Lung (tissue), 12 donors: ENCODE measurements around the gene SHISA5. TPM values are rescaled to one million over a fixed set of nuclear protein-coding genes. Genes with fewer than 3 reads are reported as not detected.
A peak's percentile ranks its signal among the peaks of the same experiment; 100 is the strongest.

ENCODE experiments used
- ATAC-seq: fragments of 200-7000 bp; cut with Tn5 transposase; one replicate; pipeline ENCODE4 v1.9.1; 2020; ENCODE audit warnings: moderate number of reproducible peaks; ENCODE audit not compliant: insufficient read depth, low FRiP score
- DNase-seq, 3 donors: peaks; one replicate each; pipeline ENCODE4 v3.0.0-alpha.2; 2013 to 2017
- H3K27ac ChIP-seq, 2 donors: one replicate each; pipeline ENCODE4 v1.5.1; 2013; ENCODE audit warnings: mild to moderate bottlenecking in 2 of 2, moderate library complexity in 2 of 2, control low read depth in 1 of 2, inconsistent platforms in 1 of 2, low read depth in 1 of 2, low read length in 1 of 2
- H3K27me3 ChIP-seq, 3 donors: one replicate each; pipeline ENCODE4 v1.5.1; 2013; ENCODE audit warnings: low read length in 2 of 3; ENCODE audit not compliant: control insufficient read depth in 3 of 3, insufficient read depth in 3 of 3
- H3K36me3 ChIP-seq, 4 donors: one replicate each; pipeline ENCODE4 v1.5.1; 2013; ENCODE audit warnings: low read length in 4 of 4, mild to moderate bottlenecking in 1 of 4, moderate library complexity in 1 of 4; ENCODE audit not compliant: control insufficient read depth in 4 of 4, insufficient read depth in 4 of 4
- H3K4me1 ChIP-seq, 5 donors: one replicate each; pipeline ENCODE4 v1.5.1; 2013; ENCODE audit warnings: low read length in 5 of 5, mild to moderate bottlenecking in 2 of 5, moderate library complexity in 1 of 5; ENCODE audit not compliant: control insufficient read depth in 5 of 5, insufficient read depth in 5 of 5
- H3K4me3 ChIP-seq: one replicate; pipeline ENCODE4 v1.5.1; 2013; ENCODE audit warnings: mild to moderate bottlenecking, control low read depth, moderate library complexity
- H3K9ac ChIP-seq, 2 donors: one replicate each; pipeline ENCODE4 v1.5.1; 2013; ENCODE audit warnings: low read length in 2 of 2, control low read depth in 1 of 2; ENCODE audit not compliant: insufficient read depth in 1 of 2
- H3K9me3 ChIP-seq, 4 donors: one replicate each; pipeline ENCODE4 v1.5.1; 2013; ENCODE audit warnings: low read length in 3 of 4, mild to moderate bottlenecking in 1 of 4, moderate library complexity in 1 of 4; ENCODE audit not compliant: control insufficient read depth in 4 of 4, insufficient read depth in 3 of 4
- WGBS, 2 donors: extraction: QIAGEN DNeasy Blood & Tissue Kit; methylation state at CpG; one replicate each; pipeline ENCODE4 v1.1.7; 2013; 5-methylcytosine and 5-hydroxymethylcytosine counted together
- polyA plus RNA-seq, 2 donors: library from polyadenylated mRNA; stranded (reverse); fragments of 200-250 nt; gene quantifications; one replicate each; pipeline ENCODE4 v1.2.1, GENCODE V29; 2013
- total RNA-seq, 2 donors: library from RNA; depleted of rRNA in 1 of 2; stranded (reverse); fragments of >200 nt in 1 of 2; gene quantifications; one replicate each; pipeline ENCODE4 v1.2.1, GENCODE V29; 2014 to 2021
- TF ChIP-seq, protein P1 (sequence below): IDR thresholded peaks from 2 replicates; pipeline ENCODE4 v1.5.1; 2012; ENCODE audit warnings: mild to moderate bottlenecking; ENCODE audit errors: control extremely low read depth, extremely low read depth
- donor health status: control.
- donor health status: control.
- donor health status: Bipolar disorder and iron deficiency.
- donor health status: healthy.
- donor health status: DM: yes; HTN: yes; CAD: no.

Gene SHISA5
- total and polyA plus RNA-seq, 4 donors, result 70.5 to 184 (median 131) TPM

DNA sequence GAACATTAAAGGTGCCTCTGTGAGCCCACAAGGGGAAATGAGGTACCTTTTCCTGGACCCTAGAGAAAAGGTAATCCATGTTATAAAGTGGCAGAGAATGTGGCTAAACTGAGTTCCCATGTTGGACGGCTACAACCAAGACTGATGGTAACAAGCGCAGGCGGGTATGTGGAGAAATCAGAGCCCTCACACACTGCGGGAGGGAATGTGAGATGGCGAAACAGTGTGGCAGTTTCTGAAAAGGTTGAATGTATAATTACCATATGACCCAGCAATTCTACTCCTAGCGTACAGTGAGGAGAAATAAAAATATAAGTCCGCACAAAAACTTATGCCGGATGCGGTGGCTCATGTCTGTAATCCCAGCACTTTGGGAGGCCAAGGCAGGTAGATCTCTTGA lies 24.1 kb upstream of the SHISA5 start:
- Histone ChIP-seq H3K9ac (no peak overlapping the region), H3K4me3 (no peak overlapping the region), H3K27me3 (no peaks in the 10 kb centered on the region), H3K9me3 (peaks cover 0 to 3% (median 0%) of the 10 kb centered on the region in 4 donors), H3K36me3 (peaks cover 0 to 6% (median 0%) of the 10 kb centered on the region in 4 donors), H3K4me1 (no peaks in the 10 kb centered on the region), H3K27ac (peak overlapping the region in 1 of 2 donors; percentile 44)
- 50 to 82% methylated on average over 9 of the region's 9 CpGs for WGBS, 2 donors
- ATAC-seq (no peak), DNase-seq (no peak)
- TF ChIP-seq, protein P1, sequence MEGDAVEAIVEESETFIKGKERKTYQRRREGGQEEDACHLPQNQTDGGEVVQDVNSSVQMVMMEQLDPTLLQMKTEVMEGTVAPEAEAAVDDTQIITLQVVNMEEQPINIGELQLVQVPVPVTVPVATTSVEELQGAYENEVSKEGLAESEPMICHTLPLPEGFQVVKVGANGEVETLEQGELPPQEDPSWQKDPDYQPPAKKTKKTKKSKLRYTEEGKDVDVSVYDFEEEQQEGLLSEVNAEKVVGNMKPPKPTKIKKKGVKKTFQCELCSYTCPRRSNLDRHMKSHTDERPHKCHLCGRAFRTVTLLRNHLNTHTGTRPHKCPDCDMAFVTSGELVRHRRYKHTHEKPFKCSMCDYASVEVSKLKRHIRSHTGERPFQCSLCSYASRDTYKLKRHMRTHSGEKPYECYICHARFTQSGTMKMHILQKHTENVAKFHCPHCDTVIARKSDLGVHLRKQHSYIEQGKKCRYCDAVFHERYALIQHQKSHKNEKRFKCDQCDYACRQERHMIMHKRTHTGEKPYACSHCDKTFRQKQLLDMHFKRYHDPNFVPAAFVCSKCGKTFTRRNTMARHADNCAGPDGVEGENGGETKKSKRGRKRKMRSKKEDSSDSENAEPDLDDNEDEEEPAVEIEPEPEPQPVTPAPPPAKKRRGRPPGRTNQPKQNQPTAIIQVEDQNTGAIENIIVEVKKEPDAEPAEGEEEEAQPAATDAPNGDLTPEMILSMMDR, result no peak

DNA sequence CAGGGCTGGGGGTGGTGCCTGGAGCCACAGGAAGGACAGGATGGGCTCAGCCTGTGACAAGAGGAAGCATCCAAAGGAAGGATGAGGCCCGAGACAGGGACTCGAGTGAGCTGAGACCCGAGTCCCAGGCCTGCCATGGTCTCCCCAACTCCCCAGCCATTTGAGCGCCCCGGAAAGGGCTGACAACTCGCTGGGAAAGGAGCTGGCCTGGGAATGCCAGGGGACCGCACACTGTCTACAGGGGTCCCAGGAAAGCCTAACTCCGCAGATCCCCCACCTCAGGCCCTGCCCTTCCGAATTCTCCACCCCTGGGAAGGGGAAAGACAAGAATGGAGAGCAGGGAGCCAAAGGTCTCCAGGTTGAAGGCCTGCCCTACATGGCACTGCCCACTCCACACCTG lies 21.0 kb upstream of the SHISA5 start:
- no peak for ATAC-seq
- WGBS, 2 donors, result 71 to 79% methylated on average over 9 of the region's 9 CpGs
- H3K9me3 ChIP-seq, result peaks cover 0 to 3% (median 0%) of the 10 kb centered on the region in 4 donors
- H3K4me1 ChIP-seq, result no peaks in the 10 kb centered on the region
- no peak overlapping the region for H3K27ac ChIP-seq
- no peaks in the 10 kb centered on the region for H3K27me3 ChIP-seq
- DNase-seq, result no peak
- peaks cover 0 to 6% (median 0%) of the 10 kb centered on the region in 4 donors for H3K36me3 ChIP-seq
- TF ChIP-seq, protein P1, result no peak
- H3K4me3 ChIP-seq, result no peak overlapping the region
- H3K9ac ChIP-seq, result no peak overlapping the region

DNA sequence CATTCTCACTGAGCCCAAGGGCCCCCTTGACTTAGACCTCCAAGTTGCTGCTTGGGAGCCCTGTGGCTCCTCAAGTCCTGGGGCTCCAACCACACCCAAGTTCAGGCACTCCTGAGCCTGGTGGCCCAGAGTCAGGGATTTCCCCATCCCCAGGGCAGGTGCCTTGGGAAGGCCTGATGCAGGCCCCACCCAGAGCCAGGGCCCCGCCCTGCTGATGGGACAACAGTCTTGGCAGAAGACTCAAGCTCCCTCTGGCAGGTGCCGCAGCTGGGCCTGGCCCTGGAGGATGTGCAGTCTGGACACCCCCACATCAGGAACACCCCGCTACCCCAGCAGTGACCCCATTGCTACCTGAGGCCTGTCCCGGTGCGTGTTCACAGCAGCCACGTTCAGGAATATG lies 17.7 kb upstream of the SHISA5 start:
- TF ChIP-seq, protein P1, result no peak
- Histone ChIP-seq H3K4me3 (no peak overlapping the region), H3K4me1 (no peaks in the 10 kb centered on the region), H3K9ac (no peak overlapping the region), H3K9me3 (peaks cover 0 to 3% (median 0%) of the 10 kb centered on the region in 4 donors), H3K27me3 (no peaks in the 10 kb centered on the region), H3K36me3 (peaks cover 0 to 6% (median 0%) of the 10 kb centered on the region in 4 donors), H3K27ac (no peak overlapping the region)
- no peak for DNase-seq
- 86 to 97% methylated on average over 6 of the region's 6 CpGs for WGBS, 2 donors
- no peak for ATAC-seq

DNA sequence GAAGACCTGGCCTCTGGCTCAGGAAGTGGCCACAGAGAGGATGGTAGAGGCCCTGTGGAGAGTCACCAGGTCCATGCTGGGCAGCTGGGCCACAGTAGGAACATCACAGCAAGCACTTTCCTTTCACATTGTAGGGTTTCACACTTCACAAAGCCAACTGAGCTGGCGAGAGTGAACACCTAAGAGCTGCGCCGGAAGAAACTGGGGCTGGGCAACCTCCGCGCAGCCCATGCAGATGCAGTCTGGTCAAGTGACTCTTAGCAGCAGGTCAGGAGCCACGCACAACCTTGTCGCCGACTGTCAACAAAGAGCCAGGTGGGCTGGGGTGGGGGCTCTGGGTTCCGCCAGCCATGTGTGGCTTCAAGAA lies 15.3 kb upstream of the SHISA5 start:
- ATAC-seq, result no peak
- no peak overlapping the region for H3K4me3 ChIP-seq
- H3K36me3 ChIP-seq, result peaks cover 0 to 3% (median 0%) of the 10 kb centered on the region in 4 donors
- no peak overlapping the region for H3K9ac ChIP-seq
- H3K9me3 ChIP-seq, result no peaks in the 10 kb centered on the region
- no peaks in the 10 kb centered on the region for H3K27me3 ChIP-seq
- no peak for DNase-seq
- WGBS, 2 donors, result 94 to 96% methylated on average over 9 of the region's 9 CpGs
- no peak overlapping the region for H3K27ac ChIP-seq
- TF ChIP-seq, protein P1, result no peak
- H3K4me1 ChIP-seq, result no peaks in the 10 kb centered on the region
